OCI-LY7 (cell line): ENCODE results near the gene SUPT4H1. TPM values are rescaled to one million over a fixed set of nuclear protein-coding genes. Genes with fewer than 3 reads are reported as not detected.
A peak's percentile ranks its signal among the peaks of the same experiment; 100 is the strongest.

ENCODE experiments used
- BruUV-seq: library from RNA; stranded (reverse); fragments of 400-500 nt; replicated peaks from 2 replicates; lab custom pipeline; 2021; lab: Mats Ljungman, UMichigan
- CTCF ChIA-PET: fragments of 300-600 bp; sonication (Branson Sonifier 250); formaldehyde crosslinking; loops from one replicate; lab custom pipeline; 2022; ENCODE audit warnings: antibody characterized with exemption; ENCODE audit not compliant: unreplicated experiment; lab: Charles Lee
- POLR2A ChIA-PET: fragments of 300-600 bp; sonication (Branson Sonifier 250); formaldehyde crosslinking; loops from one replicate; lab custom pipeline; 2022; ENCODE audit warnings: antibody characterized with exemption; lab: Charles Lee
- DNase-seq: peaks from one replicate; pipeline ENCODE4 v3.0.0-alpha.2; 2015; ENCODE audit warnings: low spot score
- H2AFZ ChIP-seq: fragments of 200-600 bp; sonication (generic), shearing (Covaris generic); 2 replicates; pipeline ENCODE4 v1.6.1; 2014; ENCODE audit warnings: mild to moderate bottlenecking, antibody characterized with exemption, low read length, moderate library complexity
- H3K27ac ChIP-seq: fragments of 200-600 bp; sonication (generic); 2 replicates; pipeline ENCODE4 v1.5.1; 2014; ENCODE audit warnings: mixed run types, low read depth, mild to moderate bottlenecking, moderate library complexity, low read length, inconsistent platforms; ENCODE audit not compliant: poor library complexity, severe bottlenecking
- H3K36me3 ChIP-seq: fragments of 200-600 bp; sonication (generic); 2 replicates; pipeline ENCODE4 v1.6.1; 2014; ENCODE audit warnings: mild to moderate bottlenecking, antibody characterized with exemption, low read length, moderate library complexity, mixed read lengths; ENCODE audit not compliant: insufficient read depth
- H3K4me1 ChIP-seq: fragments of 200-600 bp; sonication (generic); 2 replicates; pipeline ENCODE4 v1.5.1; 2014; ENCODE audit warnings: mild to moderate bottlenecking, low read length; ENCODE audit not compliant: insufficient read depth, poor library complexity, severe bottlenecking
- H3K4me2 ChIP-seq: fragments of 200-600 bp; sonication (generic); 2 replicates; pipeline ENCODE4 v1.6.1; 2014; ENCODE audit warnings: mild to moderate bottlenecking, low read length
- H3K4me3 ChIP-seq: fragments of 200-600 bp; sonication (generic); 2 replicates; pipeline ENCODE4 v1.5.1; 2014; ENCODE audit warnings: mild to moderate bottlenecking, low read depth, low read length; ENCODE audit not compliant: poor library complexity, severe bottlenecking
- H3K79me2 ChIP-seq: fragments of 200-600 bp; sonication (generic); 2 replicates; pipeline ENCODE4 v1.6.1; 2016; ENCODE audit warnings: low read depth, mild to moderate bottlenecking, low read length, moderate library complexity, mixed read lengths; ENCODE audit not compliant: insufficient read depth
- H3K9me2 ChIP-seq: fragments of 200-600 bp; sonication (generic); 2 replicates; pipeline ENCODE4 v1.6.1; 2016; ENCODE audit warnings: mild to moderate bottlenecking, low read length, mixed read lengths; ENCODE audit not compliant: insufficient read depth
- H3K9me3 ChIP-seq: fragments of 200-600 bp; sonication (generic); 2 replicates; pipeline ENCODE4 v1.6.1; 2014; ENCODE audit warnings: mild to moderate bottlenecking, mixed run types, low read length, mixed read lengths
- H4K20me1 ChIP-seq: fragments of 200-600 bp; sonication (generic); 2 replicates; pipeline ENCODE4 v1.6.1; 2014; ENCODE audit warnings: mild to moderate bottlenecking, antibody characterized with exemption, low read length, moderate library complexity, mixed read lengths; ENCODE audit not compliant: insufficient read depth
- CTCF ChIP-seq: fragments of 200-600 bp; sonication (generic); conservative IDR thresholded peaks from 2 replicates; pipeline ENCODE4 v1.5.1; 2014; ENCODE audit warnings: mild to moderate bottlenecking, antibody characterized with exemption, low read length, moderate library complexity, mixed read lengths
- EZH2phosphoT487 ChIP-seq: fragments of 200-600 bp; sonication (generic); IDR thresholded peaks from 2 replicates; pipeline ENCODE4 v1.6.1; 2018; ENCODE audit warnings: low read depth, borderline replicate concordance, mild to moderate bottlenecking, mixed run types, antibody characterized with exemption, low read length, moderate library complexity, mixed read lengths
- intact Hi-C: fragments of 100-400 bp; cut with micrococcal nuclease; formaldehyde crosslinking; loops from one replicate; pipeline ENCODE4 v1.10.0; 2022; ENCODE audit not compliant: unreplicated experiment
- total RNA-seq, 2 experiments: library from RNA; depleted of rRNA in 1 of 2; stranded (reverse); fragments of >200 nt in 1 of 2; shearing (Covaris generic) in 1 of 2; gene quantifications; 2 replicates each; pipeline ENCODE4 v1.2.3, GENCODE V29; 2014 to 2022

Gene SUPT4H1
- total RNA-seq, 2 experiments from 2014 or later = 56.5 to 65.5 TPM

DNA sequence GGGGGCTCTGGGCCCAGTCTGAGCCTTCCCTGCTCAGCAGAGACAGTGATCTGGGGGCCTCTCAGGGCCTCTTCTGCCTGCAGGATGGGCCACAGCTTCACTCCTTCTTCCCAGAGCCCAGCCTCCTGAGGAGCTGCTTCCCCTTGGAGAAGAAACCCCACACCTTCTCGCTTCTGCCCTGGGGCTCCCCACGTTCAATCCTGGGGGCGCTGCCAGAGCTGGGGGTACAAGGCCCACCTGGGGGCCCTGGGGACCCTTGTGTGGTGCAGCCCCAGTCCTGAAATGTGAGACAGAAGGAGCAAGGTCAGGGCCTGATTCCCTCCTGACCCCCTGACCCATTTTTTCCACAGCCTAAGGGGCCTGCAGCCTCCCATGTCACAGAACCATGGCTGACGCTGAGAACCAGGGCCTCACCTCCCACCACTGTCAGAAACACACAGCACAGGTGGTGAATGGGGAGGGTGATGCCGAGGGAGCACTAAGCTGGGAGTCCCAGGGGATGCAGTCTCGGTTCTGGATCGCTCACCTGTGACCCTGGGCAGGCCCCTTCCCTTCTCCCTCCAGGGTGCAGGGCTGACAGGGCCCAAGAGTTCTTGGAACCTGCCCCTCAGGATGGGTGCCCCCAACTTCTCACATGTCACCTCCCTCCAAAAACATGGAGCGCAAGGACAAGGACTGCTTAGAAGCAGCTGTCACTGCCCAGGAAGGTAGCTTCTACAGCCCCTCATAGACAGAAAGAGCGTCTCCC lies 49.7 kb downstream of the SUPT4H1 start:
- Histone ChIP-seq H3K27ac (no peak overlapping the region), H4K20me1 (no peaks in the 10 kb centered on the region), H3K4me3 (no peak overlapping the region), H3K4me1 (peaks cover 22% of the 10 kb centered on the region), H3K4me2 (peak overlapping the region; percentile 41), H3K79me2 (no peaks in the 10 kb centered on the region), H3K36me3 (no peaks in the 10 kb centered on the region), H2AFZ (no peak overlapping the region), H3K9me3 (no peaks in the 10 kb centered on the region), H3K9me2 (no peaks in the 10 kb centered on the region)
- TF ChIP-seq CTCF (no peak), EZH2phosphoT487 (no peak)
- ChIA-PET POLR2A (interaction anchor here (0.6 kb wide), 1 partner anchor 46 kb away, joined by 3 read pairs; no protein-coding TSS in a partner anchor), CTCF (interaction anchor here (0.5 to 0.6 kb wide), 2 partner anchors 34 to 115 kb away, joined by 3 read pairs; no protein-coding TSS in a partner anchor)
- intact Hi-C loops = no loop called here
- peak; percentile 22 for DNase-seq
- BruUV-seq = no TSS peak

- BruUV-seq = no TSS peak
- Histone ChIP-seq H4K20me1 (no peaks in the 10 kb centered on the region), H3K4me3 (no peak overlapping the region), H3K4me2 (no peak overlapping the region), H3K9me2 (no peaks in the 10 kb centered on the region), H3K36me3 (no peaks in the 10 kb centered on the region), H3K4me1 (peaks cover 22% of the 10 kb centered on the region), H3K79me2 (no peaks in the 10 kb centered on the region), H3K9me3 (no peaks in the 10 kb centered on the region), H2AFZ (no peak overlapping the region), H3K27ac (no peak overlapping the region)
- no peak for DNase-seq
- TF ChIP-seq EZH2phosphoT487 (no peak), CTCF (no peak)
- intact Hi-C loops = no loop called here
- ChIA-PET POLR2A (interaction anchor here (0.6 kb wide), 1 partner anchor 146 kb away, joined by 3 read pairs; no protein-coding TSS in a partner anchor), CTCF (interaction anchor here (0.5 kb wide), 1 partner anchor 116 kb away, joined by 3 read pairs; no protein-coding TSS in a partner anchor)
Observed at GRCh38 chr17:58301504-58302150, 50.4 kb downstream of the SUPT4H1 start.
